Measurements from ENCODE around the gene AP1M2.

The AP1M2 gene

GRCh38 chr19:10555610-10555973 lies 31.5 kb downstream of the AP1M2 start:
- no peak for TF ChIP-seq FOXP2 (optimal IDR thresholded peaks at IDR 0.05; ENCODE audit: borderline replicate concordance, extremely low read depth, extremely low read length, insufficient read depth)
- TF ChIP-seq POLR2AphosphoS5 (IDR thresholded peaks at IDR 0.05; ENCODE audit: low read depth, low read length): no peak
- TF ChIP-seq TAF1 (IDR thresholded peaks at IDR 0.05; ENCODE audit: borderline replicate concordance, insufficient read depth, low read length): no peak
- no peak for TF ChIP-seq REST (IDR thresholded peaks at IDR 0.05; ENCODE audit: insufficient read depth in 1 of 2, low read depth in 2 of 2, low read length in 2 of 2)

DNA sequence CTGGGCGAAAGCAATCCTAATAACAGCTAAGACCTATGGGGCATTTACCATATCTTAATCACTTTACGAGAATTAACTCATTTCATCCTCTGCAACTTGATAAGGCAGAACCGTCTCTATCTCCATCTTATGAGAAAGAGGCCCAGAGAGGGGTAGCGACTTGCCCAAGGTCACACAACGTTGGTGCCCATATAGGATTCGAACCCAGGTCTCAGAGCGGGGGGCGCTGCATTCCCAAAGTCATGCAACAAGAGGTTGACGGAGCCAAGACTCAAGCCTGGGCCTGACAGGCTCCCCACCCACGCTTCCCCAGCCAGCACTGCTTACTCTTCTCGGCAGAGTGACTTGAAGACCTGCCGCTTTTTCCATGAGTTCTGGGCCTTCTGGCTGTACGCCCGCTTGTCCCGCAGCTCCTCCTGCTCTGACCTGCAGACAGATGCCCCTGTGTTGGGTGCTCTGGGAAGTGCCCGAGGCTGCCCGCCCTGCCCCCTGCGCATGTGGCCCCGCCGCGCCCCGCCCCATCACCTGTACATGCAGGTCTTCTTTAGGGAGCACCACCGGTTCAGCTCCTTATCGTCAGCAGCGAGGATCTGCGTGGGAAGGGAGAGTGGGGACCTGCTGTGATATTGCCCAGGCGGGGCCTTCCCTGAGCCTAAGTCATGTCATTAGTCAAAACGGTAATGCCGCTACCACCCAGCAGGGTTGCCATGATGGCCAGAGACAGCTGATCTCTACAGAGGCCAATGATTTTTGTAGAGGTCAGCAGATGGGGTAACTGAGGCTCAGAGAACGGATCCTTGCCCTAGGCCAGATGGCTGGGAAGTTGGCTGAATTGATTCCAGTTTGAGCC lies 32.1 kb downstream of the AP1M2 start:
- TF ChIP-seq SIN3A (IDR thresholded peaks at IDR 0.05; ENCODE audit: borderline replicate concordance, insufficient read depth, low read length) (no peak), POLR2AphosphoS5 (IDR thresholded peaks at IDR 0.05; ENCODE audit: low read depth, low read length) (no peak), REST (IDR thresholded peaks at IDR 0.05; ENCODE audit: insufficient read depth in 1 of 2, low read depth in 2 of 2, low read length in 2 of 2) (no peak), TAF1 (IDR thresholded peaks at IDR 0.05; ENCODE audit: borderline replicate concordance, insufficient read depth, low read length) (no peak), FOXP2 (optimal IDR thresholded peaks at IDR 0.05; ENCODE audit: borderline replicate concordance, extremely low read depth, extremely low read length, insufficient read depth) (no peak)

GRCh38 chr19:10553943-10554381 lies 33.1 kb downstream of the AP1M2 start:
- TF ChIP-seq SIN3A (IDR thresholded peaks at IDR 0.05; ENCODE audit: borderline replicate concordance, insufficient read depth, low read length) (no peak), REST (IDR thresholded peaks at IDR 0.05; ENCODE audit: insufficient read depth in 1 of 2, low read depth in 2 of 2, low read length in 2 of 2) (no peak), TAF1 (IDR thresholded peaks at IDR 0.05; ENCODE audit: borderline replicate concordance, insufficient read depth, low read length) (no peak), FOXP2 (optimal IDR thresholded peaks at IDR 0.05; ENCODE audit: borderline replicate concordance, extremely low read depth, extremely low read length, insufficient read depth) (no peak), POLR2AphosphoS5 (IDR thresholded peaks at IDR 0.05; ENCODE audit: low read depth, low read length) (no peak)

GRCh38 chr19:10553087-10553667 lies 33.9 kb downstream of the AP1M2 start:
- TF ChIP-seq TAF1 (IDR thresholded peaks at IDR 0.05; ENCODE audit: borderline replicate concordance, insufficient read depth, low read length): no peak
- TF ChIP-seq REST (IDR thresholded peaks at IDR 0.05; ENCODE audit: insufficient read depth in 1 of 2, low read depth in 2 of 2, low read length in 2 of 2): no peak
- no peak for TF ChIP-seq FOXP2 (optimal IDR thresholded peaks at IDR 0.05; ENCODE audit: borderline replicate concordance, extremely low read depth, extremely low read length, insufficient read depth)
- no peak for TF ChIP-seq SIN3A (IDR thresholded peaks at IDR 0.05; ENCODE audit: borderline replicate concordance, insufficient read depth, low read length)
- peak; percentile 25; the same call in 1 of the 2 replicates for TF ChIP-seq POLR2AphosphoS5 (IDR thresholded peaks at IDR 0.05; ENCODE audit: low read depth, low read length)

All from PFSK-1 (cell line).